SU-DHL-6 (cell line): Measurements from ENCODE around the gene HOXD3.

ENCODE experiments used
- CTCF ChIP-seq: fragments of 200-600 bp; sonication (generic); IDR thresholded peaks from one replicate; pipeline ENCODE4 v1.5.1; 2017; ENCODE audit warnings: antibody characterized with exemption, mild to moderate bottlenecking, low read length, moderate library complexity; ENCODE audit not compliant: insufficient read depth, poor library complexity, severe bottlenecking
- EZH2phosphoT487 ChIP-seq: fragments of 200-600 bp; sonication (generic), shearing (Covaris generic); conservative IDR thresholded peaks from 2 replicates; pipeline ENCODE4 v1.6.1; 2018; ENCODE audit warnings: mild to moderate bottlenecking, antibody characterized with exemption, low read length, moderate library complexity, mixed read lengths

GRCh38 chr2:176172007-176172894, 15.1 kb downstream of the HOXD3 start:
- no peak for TF ChIP-seq CTCF
- no peak for TF ChIP-seq EZH2phosphoT487
